Kidney epithelial cell (primary cell): ENCODE measurements around the gene C18orf63. TPM values are rescaled to one million over a fixed set of nuclear protein-coding genes. Genes with fewer than 3 reads are reported as not detected.
"Not testable (repeated sequence)": the region's sequence is repeated elsewhere in the genome, so short reads cannot be mapped to it uniquely, and the experiment has no call there.

Experiments used
- DNase-seq: peaks from one replicate; pipeline ENCODE4 v3.0.0-alpha.2; 2010; ENCODE audit warnings: low read depth
- H3K27me3 ChIP-seq: 2 replicates; pipeline ENCODE4 v1.6.0; 2011; ENCODE audit warnings: low read length; ENCODE audit not compliant: control insufficient read depth, insufficient read depth
- H3K36me3 ChIP-seq: 2 replicates; pipeline ENCODE4 v1.5.1; 2011; ENCODE audit warnings: low read length; ENCODE audit not compliant: control insufficient read depth, insufficient read depth
- H3K4me3 ChIP-seq: 2 replicates; pipeline ENCODE4 v1.5.1; 2011; ENCODE audit warnings: low read depth, mild to moderate bottlenecking, control low read depth, low read length
- total RNA-seq: library from RNA; depleted of rRNA; stranded (reverse); fragments of >200 nt; gene quantifications from 2 replicates; pipeline ENCODE4 v1.2.3, GENCODE V29; 2015
- TF ChIP-seq, protein P1 (sequence below): IDR thresholded peaks from 2 replicates; pipeline ENCODE4 v1.5.1; 2011; ENCODE audit warnings: mild to moderate bottlenecking, moderate library complexity, low read length, control low read depth, inconsistent platforms; ENCODE audit not compliant: insufficient read depth, poor library complexity, severe bottlenecking

C18orf63 gene
- total RNA-seq, 1 donor from 2014 or later: not detected

DNA sequence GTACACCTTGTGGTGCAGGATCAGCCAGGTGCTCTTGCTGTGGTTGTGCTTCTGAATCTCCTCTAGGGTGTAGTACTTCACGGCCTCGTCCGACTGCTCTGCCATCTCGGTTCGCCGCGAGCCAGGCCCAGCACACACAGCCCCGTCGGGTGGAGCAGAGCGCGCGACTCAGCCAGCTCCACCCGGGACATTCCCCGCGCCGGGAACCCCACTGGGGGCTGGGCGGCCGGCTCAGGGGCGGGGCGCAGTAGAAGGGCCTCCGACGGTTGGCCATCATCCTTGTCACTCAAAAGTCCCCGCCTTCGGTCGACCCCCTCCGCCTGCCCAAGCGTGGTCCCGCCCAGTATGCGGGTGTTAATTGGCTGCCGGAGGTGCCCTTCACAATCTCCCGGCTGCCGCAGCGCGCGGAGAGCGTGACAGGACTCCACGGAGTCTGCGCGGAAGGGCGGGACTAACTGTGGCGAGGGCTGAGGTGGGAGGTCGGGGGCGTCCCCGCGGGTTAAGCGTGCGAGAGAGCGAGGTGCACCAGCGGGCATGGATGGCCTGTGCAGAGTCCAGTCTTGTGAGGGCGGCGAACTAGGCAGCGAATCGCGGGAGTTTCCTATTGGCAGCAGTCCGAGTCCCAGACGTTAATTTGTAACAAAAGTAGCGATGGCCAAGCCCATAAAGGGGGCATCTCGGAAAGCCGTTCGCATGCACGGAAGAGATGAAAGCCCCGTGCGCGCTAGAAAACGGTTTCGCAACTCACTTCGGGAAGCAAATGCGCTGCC, 23.7 kb upstream of the C18orf63 start, which contains the start of gene CYB5A:
Gene CYB5A, minus strand, starts transcription at position 193 of the 770 bp plus-strand sequence. Its CDS starts 88 bp downstream, at position 105.
- Histone ChIP-seq H3K27me3 (no peaks in the 10 kb centered on the region), H3K4me3 (peak within 1 kb of the TSS; percentile 86), H3K36me3 (no peaks in the 10 kb centered on the region)
- DNase-seq: peak; percentile 75
- TF ChIP-seq, protein P1, sequence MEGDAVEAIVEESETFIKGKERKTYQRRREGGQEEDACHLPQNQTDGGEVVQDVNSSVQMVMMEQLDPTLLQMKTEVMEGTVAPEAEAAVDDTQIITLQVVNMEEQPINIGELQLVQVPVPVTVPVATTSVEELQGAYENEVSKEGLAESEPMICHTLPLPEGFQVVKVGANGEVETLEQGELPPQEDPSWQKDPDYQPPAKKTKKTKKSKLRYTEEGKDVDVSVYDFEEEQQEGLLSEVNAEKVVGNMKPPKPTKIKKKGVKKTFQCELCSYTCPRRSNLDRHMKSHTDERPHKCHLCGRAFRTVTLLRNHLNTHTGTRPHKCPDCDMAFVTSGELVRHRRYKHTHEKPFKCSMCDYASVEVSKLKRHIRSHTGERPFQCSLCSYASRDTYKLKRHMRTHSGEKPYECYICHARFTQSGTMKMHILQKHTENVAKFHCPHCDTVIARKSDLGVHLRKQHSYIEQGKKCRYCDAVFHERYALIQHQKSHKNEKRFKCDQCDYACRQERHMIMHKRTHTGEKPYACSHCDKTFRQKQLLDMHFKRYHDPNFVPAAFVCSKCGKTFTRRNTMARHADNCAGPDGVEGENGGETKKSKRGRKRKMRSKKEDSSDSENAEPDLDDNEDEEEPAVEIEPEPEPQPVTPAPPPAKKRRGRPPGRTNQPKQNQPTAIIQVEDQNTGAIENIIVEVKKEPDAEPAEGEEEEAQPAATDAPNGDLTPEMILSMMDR: peak; percentile 25

DNA sequence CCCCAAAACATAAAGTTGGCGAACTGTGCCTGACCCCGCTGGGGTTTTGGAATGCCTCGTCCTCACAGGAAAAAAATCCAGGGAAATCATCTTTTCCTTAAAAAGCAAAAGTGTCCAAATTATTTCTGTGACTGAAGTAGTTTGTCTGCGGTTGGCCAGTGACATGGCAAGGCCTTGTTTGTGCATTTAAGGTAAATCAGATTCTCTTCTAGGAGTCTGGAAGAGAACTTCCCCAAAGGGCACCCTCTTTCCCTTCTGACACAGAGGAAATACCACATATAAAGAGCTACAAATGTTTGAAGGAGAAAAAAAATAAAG, 23.1 kb upstream of the C18orf63 start:
- DNase-seq: no peak
- Histone ChIP-seq H3K36me3 (no peaks in the 10 kb centered on the region), H3K27me3 (no peaks in the 10 kb centered on the region), H3K4me3 (peak overlapping the region; percentile 86)
- TF ChIP-seq, protein P1: no peak

DNA sequence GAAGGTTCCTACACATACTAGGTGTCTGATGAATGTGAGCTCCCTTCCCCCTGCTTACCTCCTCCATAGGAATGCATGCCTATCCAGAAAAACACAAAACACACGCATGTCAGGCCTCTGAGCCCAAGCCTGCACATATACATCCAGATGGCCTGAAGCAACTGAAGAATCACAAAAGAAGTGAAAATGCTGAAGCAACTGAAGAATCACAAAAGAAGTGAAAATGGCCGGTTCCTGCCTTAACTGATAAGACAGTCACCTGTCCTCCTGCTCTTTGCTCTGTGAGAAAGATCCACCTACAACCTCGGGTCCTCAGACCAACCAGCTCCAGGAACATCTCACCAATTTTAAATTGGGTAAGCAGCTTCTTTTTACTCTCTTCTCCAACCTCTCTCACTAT, 22.7 kb upstream of the C18orf63 start:
- H3K36me3 ChIP-seq, DNase-seq, H3K27me3 ChIP-seq, H3K4me3 ChIP-seq: not testable (repeated sequence)

DNA sequence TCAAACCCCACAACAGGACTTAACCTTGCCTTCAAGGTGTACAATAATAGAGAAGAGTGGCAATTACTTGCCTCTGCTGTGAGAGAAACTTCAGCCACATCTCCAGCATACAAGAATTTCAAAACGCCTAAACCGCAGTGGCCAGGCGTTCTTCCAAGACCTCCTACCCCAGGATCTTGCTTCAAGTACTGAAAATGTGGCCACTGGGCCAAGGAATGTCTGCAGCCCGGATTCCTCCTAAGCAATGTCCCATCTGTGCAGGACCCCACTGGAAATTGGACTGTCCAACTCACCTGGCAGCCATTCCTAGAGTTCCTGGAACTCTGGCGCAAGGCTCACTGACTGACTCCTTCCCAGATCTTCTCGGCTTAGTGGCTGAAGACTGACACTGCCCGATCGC, 21.1 kb upstream of the C18orf63 start:
- TF ChIP-seq, protein P1: no peak
- no peak overlapping the region for H3K4me3 ChIP-seq
- no peaks in the 10 kb centered on the region for H3K27me3 ChIP-seq
- no peak for DNase-seq
- no peaks in the 10 kb centered on the region for H3K36me3 ChIP-seq

DNA sequence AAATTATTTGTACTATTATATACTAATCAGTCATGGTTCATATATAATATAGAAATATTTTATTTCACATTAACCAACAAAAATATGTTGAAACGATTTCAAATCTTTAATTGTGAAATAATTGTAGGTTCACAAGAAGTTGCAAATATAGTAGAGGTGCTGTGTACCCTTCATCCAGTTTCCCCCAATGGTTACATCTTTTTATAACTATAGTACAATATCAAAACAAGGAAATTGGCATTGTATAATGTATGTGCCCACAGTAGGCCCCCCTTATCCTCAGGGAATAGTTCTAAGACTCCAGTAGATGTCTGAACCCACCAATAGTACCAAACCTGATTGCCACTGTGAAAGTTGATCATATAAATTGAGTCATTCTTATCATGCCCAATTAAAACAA, 16.5 kb upstream of the C18orf63 start:
- TF ChIP-seq, protein P1: no peak
- Histone ChIP-seq H3K36me3 (no peaks in the 10 kb centered on the region), H3K27me3 (no peaks in the 10 kb centered on the region), H3K4me3 (no peak overlapping the region)
- no peak for DNase-seq

DNA sequence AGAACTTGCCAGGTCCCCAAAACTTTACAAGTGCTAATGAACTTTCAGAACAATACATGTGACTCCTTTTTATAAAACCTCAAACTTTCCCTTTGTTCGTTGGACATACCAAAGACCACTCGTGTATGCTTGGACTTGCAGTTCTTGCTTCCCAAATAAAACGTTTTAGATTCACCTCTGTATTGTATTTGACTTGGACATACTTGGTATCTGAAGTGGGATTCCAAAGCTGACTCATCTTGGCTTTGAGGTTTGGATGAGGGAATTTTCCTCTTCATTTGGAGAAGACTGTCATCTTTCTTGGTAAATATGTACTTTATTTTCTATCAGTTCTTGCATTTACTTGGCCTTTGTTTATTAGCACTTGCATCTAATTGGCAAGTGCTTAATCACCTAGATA, 15.9 kb upstream of the C18orf63 start:
- H3K36me3 ChIP-seq: no peaks in the 10 kb centered on the region
- no peak for DNase-seq
- TF ChIP-seq, protein P1: no peak
- H3K27me3 ChIP-seq: no peaks in the 10 kb centered on the region
- H3K4me3 ChIP-seq: no peak overlapping the region
